T-helper 1 cell treated with Interleukin-12 subunit alpha and Interleukin-12 subunit beta and Interleukin-4 antibody, amounts not matched to agents 30 μg/mL and 1 μg/mL, for 36 hours (primary cell): Measurements from ENCODE around the gene DNAH8.
A peak's percentile ranks its signal among the peaks of the same experiment; 100 is the strongest.
"Not testable (repeated sequence)": the region's sequence is repeated elsewhere in the genome, so short reads cannot be mapped to it uniquely, and the experiment has no call there.

Source experiments
- H3K27ac Mint-ChIP-seq: one replicate; pipeline ENCODE4 v1.8.0; 2021; ENCODE audit warnings: mild to moderate bottlenecking, mixed read lengths
- H3K27me3 Mint-ChIP-seq: one replicate; pipeline ENCODE4 v1.8.0; 2021; ENCODE audit warnings: low read depth, mixed read lengths
- H3K36me3 Mint-ChIP-seq: one replicate; pipeline ENCODE4 v1.8.0; 2021; ENCODE audit warnings: low read depth, mixed read lengths
- H3K4me1 Mint-ChIP-seq: one replicate; pipeline ENCODE4 v1.8.0; 2021; ENCODE audit warnings: low read depth, mixed read lengths
- H3K4me3 Mint-ChIP-seq: one replicate; pipeline ENCODE4 v1.8.0; 2021; ENCODE audit warnings: mild to moderate bottlenecking, moderate library complexity, mixed read lengths
- H3K9me3 Mint-ChIP-seq: one replicate; pipeline ENCODE4 v1.8.0; 2021; ENCODE audit warnings: mixed read lengths

The DNAH8 gene

DNA sequence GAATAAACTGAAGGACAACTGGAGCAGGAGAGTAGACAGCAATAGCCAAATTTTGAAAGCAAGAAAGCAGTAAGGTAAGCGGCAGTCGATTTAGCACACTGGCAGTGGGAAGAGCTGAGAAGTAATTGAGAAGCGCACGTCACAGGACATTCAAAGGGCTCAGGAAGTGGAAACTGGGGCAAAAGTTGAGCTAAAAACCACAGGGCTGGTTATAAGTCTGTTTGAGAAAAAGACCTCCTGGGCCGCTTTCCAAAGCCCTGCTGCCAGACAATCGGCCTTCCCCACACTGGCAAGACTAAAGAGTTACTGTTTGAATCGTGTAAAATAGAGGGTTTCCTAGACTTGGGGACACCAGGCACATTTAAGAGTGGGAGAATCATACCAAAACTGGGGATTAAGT lies 161.4 kb downstream of the DNAH8 start:
- peak overlapping the region; percentile 28 for H3K4me3 Mint-ChIP-seq

DNA sequence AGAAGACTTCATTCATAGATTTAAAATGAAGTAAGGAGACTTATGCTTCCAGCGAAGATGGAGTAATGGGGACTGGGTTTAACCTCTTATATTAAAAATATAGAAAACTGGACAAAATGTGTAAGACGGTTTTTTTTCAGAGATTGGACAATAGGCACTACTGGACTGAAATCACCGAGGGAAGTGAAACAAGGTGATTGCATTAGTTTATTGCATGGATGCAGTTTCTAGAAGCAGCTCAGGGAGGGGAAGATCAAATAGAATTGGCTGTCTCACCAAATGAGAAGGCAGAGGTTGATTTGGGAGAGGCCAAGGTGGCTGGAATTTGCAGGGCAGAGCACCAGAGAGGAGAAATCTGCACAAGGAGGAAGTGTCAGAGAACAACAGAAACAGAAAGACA lies 162.6 kb downstream of the DNAH8 start:
- no peaks in the 10 kb centered on the region for H3K9me3 Mint-ChIP-seq
- H3K27ac Mint-ChIP-seq: no peak overlapping the region
- H3K27me3 Mint-ChIP-seq: no peaks in the 10 kb centered on the region
- H3K36me3 Mint-ChIP-seq: no peaks in the 10 kb centered on the region
- peaks cover 17% of the 10 kb centered on the region for H3K4me1 Mint-ChIP-seq
- no peak overlapping the region for H3K4me3 Mint-ChIP-seq

More for the DNA sequence above, 161.4 kb downstream of the DNAH8 start:
- peak overlapping the region; percentile 84 for H3K27ac Mint-ChIP-seq
- no peaks in the 10 kb centered on the region for H3K9me3 Mint-ChIP-seq
- H3K27me3 Mint-ChIP-seq: no peaks in the 10 kb centered on the region
- no peaks in the 10 kb centered on the region for H3K36me3 Mint-ChIP-seq
- H3K4me1 Mint-ChIP-seq: peaks cover 18% of the 10 kb centered on the region

- peaks cover 4% of the 10 kb centered on the region for H3K27me3 Mint-ChIP-seq
- no peaks in the 10 kb centered on the region for H3K9me3 Mint-ChIP-seq
- no peak overlapping the region for H3K27ac Mint-ChIP-seq
- no peaks in the 10 kb centered on the region for H3K36me3 Mint-ChIP-seq
- H3K4me3 Mint-ChIP-seq: no peak overlapping the region
- no peaks in the 10 kb centered on the region for H3K4me1 Mint-ChIP-seq
Measured at GRCh38 chr6:38882157-38882556, 167.0 kb downstream of the DNAH8 start.

- Mint-ChIP-seq H3K9me3 (no peaks in the 10 kb centered on the region), H3K27ac (no peak overlapping the region), H3K36me3 (no peaks in the 10 kb centered on the region), H3K27me3 (peaks cover 37% of the 10 kb centered on the region), H3K4me3 (no peak overlapping the region), H3K4me1 (no peaks in the 10 kb centered on the region)
Measured at GRCh38 chr6:38897507-38897906, 182.4 kb downstream of the DNAH8 start.

- Mint-ChIP-seq H3K27me3 (peaks cover 13% of the 10 kb centered on the region), H3K36me3 (no peaks in the 10 kb centered on the region), H3K4me1 (peaks cover 2% of the 10 kb centered on the region), H3K27ac (no peak overlapping the region), H3K4me3 (no peak overlapping the region), H3K9me3 (no peaks in the 10 kb centered on the region)
Measured at GRCh38 chr6:38901802-38902522, 186.9 kb downstream of the DNAH8 start.

DNA sequence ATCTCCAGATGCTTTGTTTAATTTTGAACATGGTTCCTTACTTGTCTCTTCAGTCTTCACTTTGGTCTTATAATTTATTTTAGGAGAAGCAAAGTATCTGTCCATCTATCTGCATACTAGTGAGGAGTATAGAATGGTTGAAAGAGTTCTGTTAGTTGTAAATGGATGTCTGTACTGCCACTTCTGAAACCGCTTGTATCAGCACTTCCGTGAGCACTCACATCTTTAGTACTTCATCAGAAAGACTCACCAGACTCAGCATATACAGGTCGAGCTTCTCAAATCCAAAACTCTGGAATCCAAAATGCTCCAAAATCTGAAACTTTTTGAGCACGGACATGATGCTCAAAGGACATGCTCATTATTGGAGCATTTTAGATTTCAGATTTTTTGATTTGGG lies 191.5 kb downstream of the DNAH8 start:
- Mint-ChIP-seq H3K27ac (no peak overlapping the region), H3K36me3 (no peaks in the 10 kb centered on the region), H3K4me1 (peaks cover 2% of the 10 kb centered on the region), H3K9me3 (no peaks in the 10 kb centered on the region), H3K4me3 (no peak overlapping the region), H3K27me3 (peaks cover 14% of the 10 kb centered on the region)

- Mint-ChIP-seq H3K27ac (no peak overlapping the region), H3K27me3 (peaks cover 14% of the 10 kb centered on the region), H3K4me1 (peaks cover 2% of the 10 kb centered on the region), H3K9me3 (no peaks in the 10 kb centered on the region), H3K36me3 (no peaks in the 10 kb centered on the region), H3K4me3 (no peak overlapping the region)
Measured at GRCh38 chr6:38907264-38907663, 192.2 kb downstream of the DNAH8 start.

- H3K36me3 Mint-ChIP-seq: no peaks in the 10 kb centered on the region
- H3K27me3 Mint-ChIP-seq: peaks cover 15% of the 10 kb centered on the region
- H3K4me1 Mint-ChIP-seq: peaks cover 2% of the 10 kb centered on the region
- H3K9me3 Mint-ChIP-seq: no peaks in the 10 kb centered on the region
- H3K27ac Mint-ChIP-seq: no peak overlapping the region
- H3K4me3 Mint-ChIP-seq: no peak overlapping the region
Measured at GRCh38 chr6:38909015-38909730, 194.1 kb downstream of the DNAH8 start.

GRCh38 chr6:38910207-38910606 lies 195.1 kb downstream of the DNAH8 start:
- H3K4me1 Mint-ChIP-seq: peaks cover 2% of the 10 kb centered on the region
- no peaks in the 10 kb centered on the region for H3K9me3 Mint-ChIP-seq
- no peak overlapping the region for H3K4me3 Mint-ChIP-seq
- H3K36me3 Mint-ChIP-seq: no peaks in the 10 kb centered on the region
- H3K27me3 Mint-ChIP-seq: peaks cover 14% of the 10 kb centered on the region
- H3K27ac Mint-ChIP-seq: no peak overlapping the region

DNA sequence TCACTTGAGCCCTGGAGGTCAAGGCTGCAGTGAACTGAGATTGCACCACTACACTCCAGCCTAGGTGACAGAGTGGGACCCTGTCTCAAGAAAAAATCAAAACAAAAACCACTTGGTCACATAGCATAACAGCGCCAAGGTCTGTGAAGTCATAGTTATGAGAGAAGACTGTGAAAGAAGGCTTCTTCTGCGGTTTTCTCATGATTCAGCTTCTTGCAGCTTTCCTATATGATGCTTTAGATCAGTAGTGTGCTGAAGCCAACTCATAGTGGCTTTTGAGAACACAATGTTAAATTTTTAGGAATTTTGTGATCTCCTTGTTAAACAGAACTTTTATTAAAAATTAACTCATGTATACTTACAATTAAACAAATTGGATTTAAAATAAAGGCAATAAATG lies 197.3 kb downstream of the DNAH8 start:
- Mint-ChIP-seq H3K27me3 (peaks cover 24% of the 10 kb centered on the region), H3K36me3 (no peaks in the 10 kb centered on the region), H3K4me3 (no peak overlapping the region), H3K27ac (no peak overlapping the region), H3K4me1 (no peaks in the 10 kb centered on the region), H3K9me3 (no peaks in the 10 kb centered on the region)

DNA sequence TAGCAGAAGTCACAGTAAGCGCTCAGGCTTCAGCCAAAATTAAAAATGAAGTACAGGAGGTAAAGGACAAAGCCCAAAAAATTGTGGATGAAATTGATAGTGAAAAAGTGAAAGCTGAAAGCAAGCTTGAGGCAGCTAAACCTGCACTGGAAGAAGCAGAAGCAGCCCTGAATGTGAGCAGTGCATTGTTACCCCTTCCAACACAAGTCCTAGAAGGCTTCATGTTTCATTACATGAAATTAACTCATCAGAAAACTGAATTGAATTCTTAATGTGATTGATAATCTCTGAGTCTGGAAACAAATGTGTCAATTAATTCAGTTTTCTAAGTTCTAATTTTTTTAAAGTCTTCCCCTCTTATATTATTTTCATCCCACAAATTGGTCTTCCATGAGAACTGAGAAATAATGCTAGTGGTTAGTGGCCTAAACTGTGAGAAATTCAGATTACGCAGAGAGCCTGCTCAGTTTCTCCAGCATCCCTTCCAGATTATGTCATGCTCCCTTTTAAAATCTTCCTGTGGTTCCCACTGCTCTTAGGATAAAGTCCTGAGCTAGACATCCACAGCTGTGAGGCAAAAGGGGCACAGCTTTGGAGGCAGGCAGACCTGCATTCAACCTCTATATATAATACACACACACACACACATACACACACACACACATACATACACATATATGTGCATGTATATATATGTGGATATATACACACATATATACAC lies 200.3 kb downstream of the DNAH8 start:
- Mint-ChIP-seq H3K36me3 (no peaks in the 10 kb centered on the region), H3K27me3 (peaks cover 31% of the 10 kb centered on the region), H3K27ac (no peak overlapping the region), H3K4me1 (no peaks in the 10 kb centered on the region), H3K4me3 (no peak overlapping the region), H3K9me3 (no peaks in the 10 kb centered on the region)

- H3K4me1 Mint-ChIP-seq, H3K4me3 Mint-ChIP-seq: not testable (repeated sequence)
Measured at GRCh38 chr6:38921540-38921939, 206.4 kb downstream of the DNAH8 start.

DNA sequence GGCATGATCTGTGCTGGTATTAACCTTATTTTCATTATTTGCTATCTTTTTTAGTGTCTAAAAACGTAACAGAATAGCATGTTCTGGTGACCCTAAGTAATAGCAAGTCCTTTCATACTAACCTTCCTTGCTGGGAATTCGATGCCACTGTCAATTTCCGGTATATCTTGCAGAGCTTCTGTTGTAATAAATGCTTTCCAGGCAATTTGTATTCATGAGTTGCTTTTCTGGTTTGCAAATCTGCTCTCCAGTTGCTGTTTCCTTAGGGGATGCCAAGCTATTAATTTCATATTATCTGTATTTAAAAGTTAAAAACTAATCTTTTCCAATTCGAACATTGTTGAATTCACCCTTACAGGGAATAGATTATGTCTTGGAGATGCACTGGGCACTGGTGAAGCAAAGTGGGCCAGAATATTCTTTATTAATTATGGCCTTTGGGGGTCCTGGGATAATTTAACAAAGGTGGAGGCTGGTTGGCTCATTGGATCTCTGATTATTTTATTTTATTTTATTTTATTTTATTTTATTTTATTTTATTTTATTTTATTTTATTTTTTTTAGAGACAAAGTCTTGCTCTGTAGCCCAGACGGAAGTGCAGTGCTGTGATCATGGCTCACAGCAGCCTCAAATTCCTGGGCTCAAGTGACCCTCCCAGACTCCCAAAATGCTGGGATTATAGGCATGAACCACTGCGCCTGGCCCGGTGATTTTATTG lies 209.8 kb downstream of the DNAH8 start:
- no peak overlapping the region for H3K4me3 Mint-ChIP-seq
- H3K36me3 Mint-ChIP-seq: no peaks in the 10 kb centered on the region
- H3K27me3 Mint-ChIP-seq: peaks cover 29% of the 10 kb centered on the region
- H3K4me1 Mint-ChIP-seq: no peaks in the 10 kb centered on the region
- H3K9me3 Mint-ChIP-seq: no peaks in the 10 kb centered on the region
- H3K27ac Mint-ChIP-seq: no peak overlapping the region

More at GRCh38 chr6:38921540-38921939, 206.4 kb downstream of the DNAH8 start:
- H3K36me3 Mint-ChIP-seq, H3K9me3 Mint-ChIP-seq, H3K27ac Mint-ChIP-seq: not testable (repeated sequence)
- peaks cover 20% of the 10 kb centered on the region for H3K27me3 Mint-ChIP-seq

DNA sequence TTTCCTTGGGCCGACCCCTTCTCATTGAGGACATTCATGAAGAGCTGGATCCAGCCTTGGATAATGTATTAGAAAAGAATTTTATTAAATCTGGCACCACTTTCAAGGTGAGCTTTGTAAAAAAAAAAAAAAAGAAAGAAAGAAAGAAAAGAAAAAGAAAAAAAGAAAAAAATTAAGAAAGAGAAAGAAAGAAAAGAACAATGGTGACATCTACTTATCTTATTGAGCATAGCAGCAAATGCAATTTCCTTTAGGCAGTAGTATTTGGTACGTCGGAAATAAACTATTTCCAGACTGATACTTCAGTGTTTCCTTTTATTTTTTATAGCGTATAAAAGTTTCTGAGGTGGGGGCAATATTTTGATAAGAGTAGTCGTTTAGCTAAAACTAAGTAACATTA lies 214.4 kb downstream of the DNAH8 start:
- Mint-ChIP-seq H3K27ac (no peak overlapping the region), H3K4me3 (no peak overlapping the region), H3K27me3 (peaks cover 36% of the 10 kb centered on the region), H3K36me3 (no peaks in the 10 kb centered on the region), H3K9me3 (no peaks in the 10 kb centered on the region), H3K4me1 (no peaks in the 10 kb centered on the region)
